WTC11 (cell line): Measurements from ENCODE around the gene GPC6. TPM values are rescaled to one million over a fixed set of nuclear protein-coding genes. Genes with fewer than 3 reads are reported as not detected.

ENCODE experiments used
- ATAC-seq: fragments of 200-7000 bp; cut with Tn5 transposase; 2 replicates; pipeline ENCODE4 v1.10.0; 2021; ENCODE audit warnings: mild to moderate bottlenecking, moderate library complexity
- CTCF ChIA-PET: fragments of 300-600 bp; sonication (Branson Sonifier 250); formaldehyde crosslinking; loops from one replicate; lab custom pipeline; 2021; ENCODE audit warnings: antibody characterized with exemption; lab: Charles Lee
- POLR2A ChIA-PET: fragments of 350-600 bp; sonication (Branson Sonifier 250); formaldehyde crosslinking; loops from one replicate; lab custom pipeline; 2021; ENCODE audit warnings: antibody characterized with exemption; lab: Charles Lee
- DNase-seq: peaks from one replicate; pipeline ENCODE4 v3.0.0; 2021; ENCODE audit warnings: low spot score
- H3K27ac Mint-ChIP-seq: 2 replicates; pipeline ENCODE4 v1.8.0; 2021; ENCODE audit warnings: mixed read lengths
- H3K27me3 Mint-ChIP-seq: 2 replicates; pipeline ENCODE4 v1.8.0; 2021; ENCODE audit warnings: low read depth, mild to moderate bottlenecking, moderate library complexity, mixed read lengths
- H3K36me3 Mint-ChIP-seq: 2 replicates; pipeline ENCODE4 v1.8.0; 2021; ENCODE audit warnings: mixed read lengths
- H3K4me1 Mint-ChIP-seq: 2 replicates; pipeline ENCODE4 v1.8.0; 2022; ENCODE audit warnings: mixed read lengths
- H3K4me3 Mint-ChIP-seq: 2 replicates; pipeline ENCODE4 v1.8.0; 2021; ENCODE audit warnings: mild to moderate bottlenecking, moderate library complexity, mixed read lengths
- H3K9me3 Mint-ChIP-seq: 2 replicates; pipeline ENCODE4 v1.8.0; 2021; ENCODE audit warnings: mixed read lengths
- FOXK1 ChIP-seq: sonication (generic); formaldehyde crosslinking; IDR thresholded peaks from 2 replicates; pipeline ENCODE4 v1.8.0; 2022; ENCODE audit warnings: mild to moderate bottlenecking, moderate library complexity, missing genetic modification reagents
- JUN ChIP-seq: sonication (generic); formaldehyde crosslinking; IDR thresholded peaks from 2 replicates; pipeline ENCODE4 v1.8.0; 2023; ENCODE audit warnings: mild to moderate bottlenecking, missing genetic modification reagents
- KAT7 ChIP-seq: sonication (generic); formaldehyde crosslinking; IDR thresholded peaks from 2 replicates; pipeline ENCODE4 v1.8.1; 2023; ENCODE audit warnings: missing genetic modification reagents, mild to moderate bottlenecking, borderline replicate concordance
- MYBL2 ChIP-seq: sonication (generic); formaldehyde crosslinking; IDR thresholded peaks from 2 replicates; pipeline ENCODE4 v1.8.1; 2023; ENCODE audit warnings: mild to moderate bottlenecking, moderate library complexity, missing genetic modification reagents
- SMAD3 ChIP-seq: sonication (generic); formaldehyde crosslinking; IDR thresholded peaks from 2 replicates; pipeline ENCODE4 v1.8.0; 2022; ENCODE audit warnings: missing genetic modification reagents, mild to moderate bottlenecking, borderline replicate concordance
- SOX15 ChIP-seq: fragments of 250-450 bp; sonication (Bioruptor Pico); IDR thresholded peaks from 2 replicates; pipeline ENCODE4 v1.9.0; 2021; ENCODE audit warnings: mild to moderate bottlenecking
- TEAD1 ChIP-seq: sonication (generic); formaldehyde crosslinking; IDR thresholded peaks from 2 replicates; pipeline ENCODE4 v1.8.0; 2022; ENCODE audit warnings: mild to moderate bottlenecking, missing genetic modification reagents
- ZBTB21 ChIP-seq: sonication (generic); formaldehyde crosslinking; IDR thresholded peaks from 2 replicates; pipeline ENCODE4 v1.8.1; 2023; ENCODE audit warnings: mild to moderate bottlenecking, missing genetic modification reagents, borderline replicate concordance
- total RNA-seq: library from RNA; stranded (reverse); gene quantifications from 3 replicates; pipeline ENCODE4 v1.2.3, GENCODE V29; 2021
- TF ChIP-seq, protein P1 (sequence below): sonication (generic); formaldehyde crosslinking; conservative IDR thresholded peaks from 2 replicates; pipeline ENCODE4 v1.8.1; 2023; ENCODE audit warnings: mild to moderate bottlenecking, low read depth, missing genetic modification reagents, moderate library complexity
- TF ChIP-seq, protein P2 (sequence below): sonication (generic); formaldehyde crosslinking; IDR thresholded peaks from 2 replicates; pipeline ENCODE4 v1.8.1; 2023; ENCODE audit warnings: mild to moderate bottlenecking, missing genetic modification reagents, moderate library complexity
- TF ChIP-seq, protein P3 (sequence below): sonication (generic); formaldehyde crosslinking; IDR thresholded peaks from 2 replicates; pipeline ENCODE4 v1.8.1; 2022; ENCODE audit warnings: low read depth, mild to moderate bottlenecking, moderate library complexity, missing genetic modification reagents, borderline replicate concordance
- TF ChIP-seq, protein P4 (sequence below): fragments of 250-450 bp; sonication (Bioruptor Pico); IDR thresholded peaks from 2 replicates; pipeline ENCODE4 v1.8.0; 2021; ENCODE audit warnings: mild to moderate bottlenecking
- TF ChIP-seq, protein P5 (sequence below): sonication (generic); formaldehyde crosslinking; IDR thresholded peaks from 2 replicates; pipeline ENCODE4 v1.8.1; 2023; ENCODE audit warnings: mild to moderate bottlenecking, missing genetic modification reagents, moderate library complexity
- TF ChIP-seq, protein P6 (sequence below): sonication (generic); formaldehyde crosslinking; IDR thresholded peaks from 2 replicates; pipeline ENCODE4 v1.8.1; 2022; ENCODE audit warnings: missing genetic modification reagents, borderline replicate concordance
- TF ChIP-seq, protein P7 (sequence below): fragments of 250-450 bp; sonication (Bioruptor Pico); conservative IDR thresholded peaks from 2 replicates; pipeline ENCODE4 v1.9.0; 2021; ENCODE audit warnings: mild to moderate bottlenecking
- TF ChIP-seq, protein P8 (sequence below): sonication (generic); formaldehyde crosslinking; IDR thresholded peaks from 2 replicates; pipeline ENCODE4 v1.8.1; 2023; ENCODE audit warnings: mild to moderate bottlenecking, moderate library complexity, missing genetic modification reagents
- TF ChIP-seq, protein P9 (sequence below): sonication (generic); formaldehyde crosslinking; IDR thresholded peaks from 2 replicates; pipeline ENCODE4 v1.8.0; 2023; ENCODE audit warnings: missing genetic modification reagents, mild to moderate bottlenecking, borderline replicate concordance

The GPC6 gene
- total RNA-seq, 1 experiment from 2014 or later = 19.5 TPM

DNA sequence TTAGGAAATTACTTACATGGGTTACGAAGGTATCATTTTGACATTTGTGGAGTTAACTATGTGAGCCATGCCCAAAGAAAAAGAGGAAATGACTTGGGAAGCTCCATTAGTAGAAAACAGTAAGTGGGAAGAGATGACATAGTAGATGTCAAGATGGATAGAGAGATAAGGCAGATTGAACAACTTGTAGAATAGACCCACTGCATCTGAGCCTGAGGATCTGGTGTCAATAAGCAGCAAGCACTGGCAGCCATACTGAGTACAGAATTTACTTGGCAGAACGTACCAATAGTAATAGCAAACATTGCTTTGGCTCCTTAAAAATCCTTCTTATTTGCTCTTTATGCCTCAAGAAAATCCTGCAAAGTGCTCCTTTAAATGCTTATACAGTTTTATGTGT is 203.8 kb downstream of the GPC6 start:
- ATAC-seq (no peak), DNase-seq (no peak)
- Mint-ChIP-seq H3K27me3 (no peaks in the 10 kb centered on the region), H3K4me1 (peaks cover 8% of the 10 kb centered on the region; the same call in 1 of the 2 replicates), H3K4me3 (no peak overlapping the region), H3K36me3 (peaks cover 8% of the 10 kb centered on the region), H3K9me3 (peaks cover 4% of the 10 kb centered on the region), H3K27ac (no peak overlapping the region)
- ChIA-PET CTCF (no interaction called here), POLR2A (no interaction called here)
- TF ChIP-seq JUN (no peak), FOXK1 (CRISPR knock-in tag) (no peak), TEAD1 (no peak), ZBTB21 (no peak), SOX15 (no peak), SMAD3 (no peak), KAT7 (no peak), MYBL2 (CRISPR knock-in tag) (no peak)
- TF ChIP-seq, protein P1, sequence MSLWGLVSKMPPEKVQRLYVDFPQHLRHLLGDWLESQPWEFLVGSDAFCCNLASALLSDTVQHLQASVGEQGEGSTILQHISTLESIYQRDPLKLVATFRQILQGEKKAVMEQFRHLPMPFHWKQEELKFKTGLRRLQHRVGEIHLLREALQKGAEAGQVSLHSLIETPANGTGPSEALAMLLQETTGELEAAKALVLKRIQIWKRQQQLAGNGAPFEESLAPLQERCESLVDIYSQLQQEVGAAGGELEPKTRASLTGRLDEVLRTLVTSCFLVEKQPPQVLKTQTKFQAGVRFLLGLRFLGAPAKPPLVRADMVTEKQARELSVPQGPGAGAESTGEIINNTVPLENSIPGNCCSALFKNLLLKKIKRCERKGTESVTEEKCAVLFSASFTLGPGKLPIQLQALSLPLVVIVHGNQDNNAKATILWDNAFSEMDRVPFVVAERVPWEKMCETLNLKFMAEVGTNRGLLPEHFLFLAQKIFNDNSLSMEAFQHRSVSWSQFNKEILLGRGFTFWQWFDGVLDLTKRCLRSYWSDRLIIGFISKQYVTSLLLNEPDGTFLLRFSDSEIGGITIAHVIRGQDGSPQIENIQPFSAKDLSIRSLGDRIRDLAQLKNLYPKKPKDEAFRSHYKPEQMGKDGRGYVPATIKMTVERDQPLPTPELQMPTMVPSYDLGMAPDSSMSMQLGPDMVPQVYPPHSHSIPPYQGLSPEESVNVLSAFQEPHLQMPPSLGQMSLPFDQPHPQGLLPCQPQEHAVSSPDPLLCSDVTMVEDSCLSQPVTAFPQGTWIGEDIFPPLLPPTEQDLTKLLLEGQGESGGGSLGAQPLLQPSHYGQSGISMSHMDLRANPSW (CRISPR knock-in tag) = no peak
- TF ChIP-seq, protein P2, sequence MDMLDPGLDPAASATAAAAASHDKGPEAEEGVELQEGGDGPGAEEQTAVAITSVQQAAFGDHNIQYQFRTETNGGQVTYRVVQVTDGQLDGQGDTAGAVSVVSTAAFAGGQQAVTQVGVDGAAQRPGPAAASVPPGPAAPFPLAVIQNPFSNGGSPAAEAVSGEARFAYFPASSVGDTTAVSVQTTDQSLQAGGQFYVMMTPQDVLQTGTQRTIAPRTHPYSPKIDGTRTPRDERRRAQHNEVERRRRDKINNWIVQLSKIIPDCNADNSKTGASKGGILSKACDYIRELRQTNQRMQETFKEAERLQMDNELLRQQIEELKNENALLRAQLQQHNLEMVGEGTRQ (CRISPR knock-in tag) = no peak
- TF ChIP-seq, protein P3, sequence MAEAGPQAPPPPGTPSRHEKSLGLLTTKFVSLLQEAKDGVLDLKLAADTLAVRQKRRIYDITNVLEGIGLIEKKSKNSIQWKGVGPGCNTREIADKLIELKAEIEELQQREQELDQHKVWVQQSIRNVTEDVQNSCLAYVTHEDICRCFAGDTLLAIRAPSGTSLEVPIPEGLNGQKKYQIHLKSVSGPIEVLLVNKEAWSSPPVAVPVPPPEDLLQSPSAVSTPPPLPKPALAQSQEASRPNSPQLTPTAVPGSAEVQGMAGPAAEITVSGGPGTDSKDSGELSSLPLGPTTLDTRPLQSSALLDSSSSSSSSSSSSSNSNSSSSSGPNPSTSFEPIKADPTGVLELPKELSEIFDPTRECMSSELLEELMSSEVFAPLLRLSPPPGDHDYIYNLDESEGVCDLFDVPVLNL (CRISPR knock-in tag) = no peak
- TF ChIP-seq, protein P4, sequence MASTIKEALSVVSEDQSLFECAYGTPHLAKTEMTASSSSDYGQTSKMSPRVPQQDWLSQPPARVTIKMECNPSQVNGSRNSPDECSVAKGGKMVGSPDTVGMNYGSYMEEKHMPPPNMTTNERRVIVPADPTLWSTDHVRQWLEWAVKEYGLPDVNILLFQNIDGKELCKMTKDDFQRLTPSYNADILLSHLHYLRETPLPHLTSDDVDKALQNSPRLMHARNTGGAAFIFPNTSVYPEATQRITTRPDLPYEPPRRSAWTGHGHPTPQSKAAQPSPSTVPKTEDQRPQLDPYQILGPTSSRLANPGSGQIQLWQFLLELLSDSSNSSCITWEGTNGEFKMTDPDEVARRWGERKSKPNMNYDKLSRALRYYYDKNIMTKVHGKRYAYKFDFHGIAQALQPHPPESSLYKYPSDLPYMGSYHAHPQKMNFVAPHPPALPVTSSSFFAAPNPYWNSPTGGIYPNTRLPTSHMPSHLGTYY = no peak
- TF ChIP-seq, protein P5, sequence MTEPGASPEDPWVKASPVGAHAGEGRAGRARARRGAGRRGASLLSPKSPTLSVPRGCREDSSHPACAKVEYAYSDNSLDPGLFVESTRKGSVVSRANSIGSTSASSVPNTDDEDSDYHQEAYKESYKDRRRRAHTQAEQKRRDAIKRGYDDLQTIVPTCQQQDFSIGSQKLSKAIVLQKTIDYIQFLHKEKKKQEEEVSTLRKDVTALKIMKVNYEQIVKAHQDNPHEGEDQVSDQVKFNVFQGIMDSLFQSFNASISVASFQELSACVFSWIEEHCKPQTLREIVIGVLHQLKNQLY = no peak
- TF ChIP-seq, protein P6, sequence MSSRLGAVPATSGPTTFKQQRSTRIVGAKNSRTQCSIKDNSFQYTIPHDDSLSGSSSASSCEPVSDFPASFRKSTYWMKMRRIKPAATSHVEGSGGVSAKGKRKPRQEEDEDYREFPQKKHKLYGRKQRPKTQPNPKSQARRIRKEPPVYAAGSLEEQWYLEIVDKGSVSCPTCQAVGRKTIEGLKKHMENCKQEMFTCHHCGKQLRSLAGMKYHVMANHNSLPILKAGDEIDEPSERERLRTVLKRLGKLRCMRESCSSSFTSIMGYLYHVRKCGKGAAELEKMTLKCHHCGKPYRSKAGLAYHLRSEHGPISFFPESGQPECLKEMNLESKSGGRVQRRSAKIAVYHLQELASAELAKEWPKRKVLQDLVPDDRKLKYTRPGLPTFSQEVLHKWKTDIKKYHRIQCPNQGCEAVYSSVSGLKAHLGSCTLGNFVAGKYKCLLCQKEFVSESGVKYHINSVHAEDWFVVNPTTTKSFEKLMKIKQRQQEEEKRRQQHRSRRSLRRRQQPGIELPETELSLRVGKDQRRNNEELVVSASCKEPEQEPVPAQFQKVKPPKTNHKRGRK (CRISPR knock-in tag) = no peak
- TF ChIP-seq, protein P7, sequence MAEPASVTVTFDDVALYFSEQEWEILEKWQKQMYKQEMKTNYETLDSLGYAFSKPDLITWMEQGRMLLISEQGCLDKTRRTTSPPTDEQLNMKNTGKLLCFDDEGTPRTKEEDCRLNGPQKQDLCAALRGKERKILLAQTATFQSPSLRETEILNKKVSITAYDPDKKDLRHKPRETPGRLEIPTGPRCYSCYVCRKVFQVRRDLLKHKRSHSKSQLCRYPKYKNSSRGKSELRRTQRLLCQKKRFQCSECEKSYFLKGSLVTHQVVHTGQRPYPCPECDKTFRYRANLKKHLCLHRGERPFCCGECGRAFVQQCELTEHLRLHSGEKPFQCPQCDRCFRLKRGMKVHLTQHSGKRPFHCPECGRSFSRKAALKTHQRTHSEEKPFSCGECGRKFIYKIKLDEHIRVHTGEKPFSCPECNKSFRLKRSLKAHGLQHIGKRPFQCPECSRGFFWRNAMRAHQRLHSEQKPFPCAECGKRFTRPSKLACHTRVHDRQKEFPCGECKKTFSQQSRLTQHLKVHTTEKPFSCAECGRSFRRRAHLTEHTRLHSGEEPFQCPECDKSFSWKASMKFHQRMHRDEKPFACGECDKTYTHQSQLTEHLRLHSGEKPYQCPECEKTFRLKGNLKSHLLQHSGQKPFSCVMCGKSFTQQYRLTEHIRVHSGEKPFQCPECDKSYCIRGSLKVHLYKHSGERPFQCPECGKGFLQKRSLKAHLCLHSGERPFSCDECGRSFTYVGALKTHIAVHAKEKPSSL (CRISPR knock-in tag) = no peak
- TF ChIP-seq, protein P8, sequence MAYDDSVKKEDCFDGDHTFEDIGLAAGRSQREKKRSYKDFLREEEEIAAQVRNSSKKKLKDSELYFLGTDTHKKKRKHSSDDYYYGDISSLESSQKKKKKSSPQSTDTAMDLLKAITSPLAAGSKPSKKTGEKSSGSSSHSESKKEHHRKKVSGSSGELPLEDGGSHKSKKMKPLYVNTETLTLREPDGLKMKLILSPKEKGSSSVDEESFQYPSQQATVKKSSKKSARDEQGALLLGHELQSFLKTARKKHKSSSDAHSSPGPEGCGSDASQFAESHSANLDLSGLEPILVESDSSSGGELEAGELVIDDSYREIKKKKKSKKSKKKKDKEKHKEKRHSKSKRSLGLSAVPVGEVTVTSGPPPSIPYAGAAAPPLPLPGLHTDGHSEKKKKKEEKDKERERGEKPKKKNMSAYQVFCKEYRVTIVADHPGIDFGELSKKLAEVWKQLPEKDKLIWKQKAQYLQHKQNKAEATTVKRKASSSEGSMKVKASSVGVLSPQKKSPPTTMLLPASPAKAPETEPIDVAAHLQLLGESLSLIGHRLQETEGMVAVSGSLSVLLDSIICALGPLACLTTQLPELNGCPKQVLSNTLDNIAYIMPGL (CRISPR knock-in tag) = no peak
- TF ChIP-seq, protein P9, sequence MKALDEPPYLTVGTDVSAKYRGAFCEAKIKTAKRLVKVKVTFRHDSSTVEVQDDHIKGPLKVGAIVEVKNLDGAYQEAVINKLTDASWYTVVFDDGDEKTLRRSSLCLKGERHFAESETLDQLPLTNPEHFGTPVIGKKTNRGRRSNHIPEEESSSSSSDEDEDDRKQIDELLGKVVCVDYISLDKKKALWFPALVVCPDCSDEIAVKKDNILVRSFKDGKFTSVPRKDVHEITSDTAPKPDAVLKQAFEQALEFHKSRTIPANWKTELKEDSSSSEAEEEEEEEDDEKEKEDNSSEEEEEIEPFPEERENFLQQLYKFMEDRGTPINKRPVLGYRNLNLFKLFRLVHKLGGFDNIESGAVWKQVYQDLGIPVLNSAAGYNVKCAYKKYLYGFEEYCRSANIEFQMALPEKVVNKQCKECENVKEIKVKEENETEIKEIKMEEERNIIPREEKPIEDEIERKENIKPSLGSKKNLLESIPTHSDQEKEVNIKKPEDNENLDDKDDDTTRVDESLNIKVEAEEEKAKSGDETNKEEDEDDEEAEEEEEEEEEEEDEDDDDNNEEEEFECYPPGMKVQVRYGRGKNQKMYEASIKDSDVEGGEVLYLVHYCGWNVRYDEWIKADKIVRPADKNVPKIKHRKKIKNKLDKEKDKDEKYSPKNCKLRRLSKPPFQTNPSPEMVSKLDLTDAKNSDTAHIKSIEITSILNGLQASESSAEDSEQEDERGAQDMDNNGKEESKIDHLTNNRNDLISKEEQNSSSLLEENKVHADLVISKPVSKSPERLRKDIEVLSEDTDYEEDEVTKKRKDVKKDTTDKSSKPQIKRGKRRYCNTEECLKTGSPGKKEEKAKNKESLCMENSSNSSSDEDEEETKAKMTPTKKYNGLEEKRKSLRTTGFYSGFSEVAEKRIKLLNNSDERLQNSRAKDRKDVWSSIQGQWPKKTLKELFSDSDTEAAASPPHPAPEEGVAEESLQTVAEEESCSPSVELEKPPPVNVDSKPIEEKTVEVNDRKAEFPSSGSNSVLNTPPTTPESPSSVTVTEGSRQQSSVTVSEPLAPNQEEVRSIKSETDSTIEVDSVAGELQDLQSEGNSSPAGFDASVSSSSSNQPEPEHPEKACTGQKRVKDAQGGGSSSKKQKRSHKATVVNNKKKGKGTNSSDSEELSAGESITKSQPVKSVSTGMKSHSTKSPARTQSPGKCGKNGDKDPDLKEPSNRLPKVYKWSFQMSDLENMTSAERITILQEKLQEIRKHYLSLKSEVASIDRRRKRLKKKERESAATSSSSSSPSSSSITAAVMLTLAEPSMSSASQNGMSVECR (CRISPR knock-in tag) = no peak
